Endodermal cell (in vitro differentiated cells): ENCODE measurements around the gene KIRREL2. TPM values are rescaled to one million over a fixed set of nuclear protein-coding genes. Genes with fewer than 3 reads are reported as not detected.

ENCODE experiments used
- DNase-seq: peaks from one replicate; pipeline ENCODE4 v3.0.0-alpha.2; 2017
- H3K27ac ChIP-seq: 2 replicates; pipeline ENCODE4 v1.5.1; 2013; ENCODE audit warnings: mild to moderate bottlenecking, low read depth, low read length, moderate library complexity
- H3K27me3 ChIP-seq: 2 replicates; pipeline ENCODE4 v1.6.1; 2013; ENCODE audit warnings: mild to moderate bottlenecking, low read length, moderate library complexity; ENCODE audit not compliant: insufficient read depth, control insufficient read depth, poor library complexity, severe bottlenecking
- H3K36me3 ChIP-seq: 2 replicates; pipeline ENCODE4 v1.7.0; 2013; ENCODE audit warnings: mild to moderate bottlenecking, low read length, moderate library complexity; ENCODE audit not compliant: control insufficient read depth, insufficient read depth
- H3K4me1 ChIP-seq: one replicate; pipeline ENCODE4 v1.7.0; 2013; ENCODE audit warnings: low read length; ENCODE audit not compliant: control insufficient read depth, insufficient read depth
- H3K4me3 ChIP-seq: 2 replicates; pipeline ENCODE4 v1.5.1; 2013; ENCODE audit warnings: mild to moderate bottlenecking, low read length, moderate library complexity
- H3K9ac ChIP-seq: 2 replicates; pipeline ENCODE4 v1.6.1; 2013; ENCODE audit warnings: mild to moderate bottlenecking, low read length, moderate library complexity; ENCODE audit not compliant: poor library complexity, severe bottlenecking; ENCODE audit errors: extremely low read depth
- H3K9me3 ChIP-seq: 2 replicates; pipeline ENCODE4 v1.6.1; 2013; ENCODE audit warnings: mild to moderate bottlenecking, low read length, moderate library complexity; ENCODE audit not compliant: control insufficient read depth
- H3K27ac Mint-ChIP-seq: 2 replicates; pipeline ENCODE4 v1.8.0; 2020; ENCODE audit warnings: mixed read lengths
- H3K27me3 Mint-ChIP-seq: 2 replicates; pipeline ENCODE4 v1.8.0; 2021; ENCODE audit warnings: mild to moderate bottlenecking, mixed read lengths; ENCODE audit not compliant: insufficient read depth
- H3K36me3 Mint-ChIP-seq: 2 replicates; pipeline ENCODE4 v1.8.0; 2020; ENCODE audit warnings: low read depth, mixed read lengths
- H3K4me1 Mint-ChIP-seq: 2 replicates; pipeline ENCODE4 v1.8.0; 2020; ENCODE audit warnings: mixed read lengths
- H3K4me3 Mint-ChIP-seq: 2 replicates; pipeline ENCODE4 v1.8.0; 2020; ENCODE audit warnings: mild to moderate bottlenecking, moderate library complexity, mixed read lengths
- H3K9me3 Mint-ChIP-seq: 2 replicates; pipeline ENCODE4 v1.8.0; 2020; ENCODE audit warnings: mild to moderate bottlenecking, mixed read lengths
- CTCF ChIP-seq: fragments of 200-600 bp; sonication (generic); conservative IDR thresholded peaks from 2 replicates; pipeline ENCODE4 v1.5.0; 2021; ENCODE audit warnings: antibody characterized with exemption, mild to moderate bottlenecking
- WGBS, 2 experiments: methylation state at CpG; one replicate each; pipeline versions ENCODE4 v1.1.5 to v1.1.7; 2013; ENCODE audit warnings: missing lambda C conversion rate in 2 of 2, mixed read lengths in 1 of 2; ENCODE audit not compliant: insufficient coverage in 1 of 2, insufficient read length in 1 of 2; 5-methylcytosine and 5-hydroxymethylcytosine counted together
- total RNA-seq, 2 donors: library from RNA; stranded (reverse); fragmentation: NEBNext Ultra II Directional in 1 of 2; extraction: Animal tissue kit (Norgen Biotek cat#: 25700) in 1 of 2; gene quantifications; 2 replicates in 1 of 2; 3 replicates in 1 of 2; pipeline ENCODE4 v1.2.1, GENCODE V29; 2021

KIRREL2 gene
- total RNA-seq, 2 donors from 2014 or later: 1.4 to 2.3 TPM

- H3K27me3 Mint-ChIP-seq: peaks cover 9% of the 10 kb centered on the region
- H3K27me3 ChIP-seq: no peaks in the 10 kb centered on the region
- peaks cover 13% of the 10 kb centered on the region for H3K4me1 Mint-ChIP-seq
- no peak for DNase-seq
- H3K9me3 Mint-ChIP-seq: no peaks in the 10 kb centered on the region
- H3K27ac Mint-ChIP-seq: no peak overlapping the region
- no peaks in the 10 kb centered on the region for H3K36me3 ChIP-seq
- no peaks in the 10 kb centered on the region for H3K36me3 Mint-ChIP-seq
- H3K9ac ChIP-seq: no peak overlapping the region
- no peak overlapping the region for H3K4me3 Mint-ChIP-seq
- H3K4me3 ChIP-seq: no peak overlapping the region
- no peak for TF ChIP-seq CTCF
- H3K4me1 ChIP-seq: peaks cover 6% of the 10 kb centered on the region
- H3K9me3 ChIP-seq: no peaks in the 10 kb centered on the region
- no peak overlapping the region for H3K27ac ChIP-seq
- WGBS, 2 experiments: 69 to 75% methylated on average over 8 to 12 of the region's 12 CpGs
Observed at GRCh38 chr19:35907377-35907745, 50.6 kb downstream of the KIRREL2 start.

- no peaks in the 10 kb centered on the region for H3K27me3 ChIP-seq
- no peaks in the 10 kb centered on the region for H3K36me3 ChIP-seq
- no peak for TF ChIP-seq CTCF
- peaks cover 5% of the 10 kb centered on the region for H3K27me3 Mint-ChIP-seq
- H3K4me1 ChIP-seq: peaks cover 6% of the 10 kb centered on the region
- H3K27ac ChIP-seq: no peak within 1 kb of the TSS
- H3K9ac ChIP-seq: no peak within 1 kb of the TSS
- H3K9me3 Mint-ChIP-seq: no peaks in the 10 kb centered on the region
- 88 to 90% methylated on average over 3 to 9 of the region's 9 CpGs for WGBS, 2 experiments
- no peaks in the 10 kb centered on the region for H3K9me3 ChIP-seq
- H3K4me3 Mint-ChIP-seq: no peak within 1 kb of the TSS
- H3K36me3 Mint-ChIP-seq: no peaks in the 10 kb centered on the region
- DNase-seq: no peak
- peak within 1 kb of the TSS; percentile 7 for H3K27ac Mint-ChIP-seq
- no peak within 1 kb of the TSS for H3K4me3 ChIP-seq
- H3K4me1 Mint-ChIP-seq: peaks cover 13% of the 10 kb centered on the region
Observed at GRCh38 chr19:35908010-35908441, 51.3 kb downstream of the KIRREL2 start, which contains the start of gene TYROBP. TYROBP (minus strand) TSS chr19:35908295; CDS start chr19:35908228, 67 bp downstream.

GRCh38 chr19:35908973-35909683, 52.4 kb downstream of the KIRREL2 start:
- no peak for DNase-seq
- H3K4me3 Mint-ChIP-seq: no peak overlapping the region
- Histone ChIP-seq H3K9me3 (no peaks in the 10 kb centered on the region), H3K4me3 (no peak overlapping the region), H3K27ac (no peak overlapping the region), H3K9ac (no peak overlapping the region), H3K4me1 (peaks cover 6% of the 10 kb centered on the region), H3K36me3 (no peaks in the 10 kb centered on the region), H3K27me3 (no peaks in the 10 kb centered on the region)
- no peaks in the 10 kb centered on the region for H3K36me3 Mint-ChIP-seq
- H3K4me1 Mint-ChIP-seq: peaks cover 8% of the 10 kb centered on the region
- WGBS, 2 experiments: 89% methylated on average over 4 to 7 of the region's 10 CpGs
- peak overlapping the region; percentile 7 for H3K27ac Mint-ChIP-seq
- no peak for TF ChIP-seq CTCF
- H3K9me3 Mint-ChIP-seq: no peaks in the 10 kb centered on the region
- no peaks in the 10 kb centered on the region for H3K27me3 Mint-ChIP-seq
